Hepatocyte (in vitro differentiated cells): ENCODE data around the gene NCOR1. TPM values are rescaled to one million over a fixed set of nuclear protein-coding genes. Genes with fewer than 3 reads are reported as not detected.

Experiments used
- DNase-seq: peaks from one replicate; pipeline ENCODE4 v3.0.0-alpha.2; 2016; ENCODE audit warnings: low spot score
- H2AFZ ChIP-seq: fragments of 200-600 bp; sonication (generic); 2 replicates; pipeline ENCODE4 v1.6.0; 2016; ENCODE audit warnings: antibody characterized with exemption, mild to moderate bottlenecking
- H3K27ac ChIP-seq: fragments of 200-600 bp; sonication (generic); 2 replicates; pipeline ENCODE4 v1.5.1; 2016; ENCODE audit warnings: mild to moderate bottlenecking
- H3K27me3 ChIP-seq: fragments of 200-600 bp; sonication (generic); 2 replicates; pipeline ENCODE4 v1.6.1; 2016
- H3K36me3 ChIP-seq: fragments of 200-600 bp; sonication (generic); replicated peaks from 2 replicates; pipeline ENCODE4 v1.5.1; 2016; ENCODE audit warnings: low read depth; ENCODE audit not compliant: insufficient read depth
- H3K4me1 ChIP-seq: fragments of 200-600 bp; sonication (generic); 2 replicates; pipeline ENCODE4 v1.5.1; 2016; ENCODE audit warnings: mild to moderate bottlenecking, moderate library complexity; ENCODE audit not compliant: insufficient read depth
- H3K4me2 ChIP-seq: fragments of 200-600 bp; sonication (generic); 2 replicates; pipeline ENCODE4 v1.6.0; 2016
- H3K4me3 ChIP-seq: fragments of 200-600 bp; sonication (generic); 2 replicates; pipeline ENCODE4 v1.5.1; 2016; ENCODE audit warnings: mild to moderate bottlenecking
- H3K79me2 ChIP-seq: fragments of 200-600 bp; sonication (generic); 2 replicates; pipeline ENCODE4 v1.6.0; 2017; ENCODE audit warnings: mild to moderate bottlenecking
- H3K9me2 ChIP-seq: fragments of 200-600 bp; sonication (generic); replicated peaks from 2 replicates; pipeline ENCODE4 v1.6.0; 2017; ENCODE audit warnings: mild to moderate bottlenecking; ENCODE audit not compliant: insufficient read depth
- H3K9me3 ChIP-seq: fragments of 200-600 bp; sonication (generic); 2 replicates; pipeline ENCODE4 v1.5.1; 2016; ENCODE audit warnings: low read depth, mild to moderate bottlenecking
- H4K20me1 ChIP-seq: fragments of 200-600 bp; sonication (generic); 2 replicates; pipeline ENCODE4 v1.6.0; 2016; ENCODE audit warnings: mild to moderate bottlenecking; ENCODE audit not compliant: insufficient read depth, poor library complexity, severe bottlenecking
- EZH2 ChIP-seq: fragments of 200-600 bp; sonication (generic); IDR thresholded peaks from 2 replicates; pipeline ENCODE4 v1.6.1; 2016; ENCODE audit warnings: antibody characterized with exemption, mild to moderate bottlenecking, borderline replicate concordance
- EZH2phosphoT487 ChIP-seq: fragments of 200-600 bp; sonication (generic); IDR thresholded peaks from one replicate; pipeline ENCODE4 v1.6.1; 2018; ENCODE audit warnings: antibody characterized with exemption, mild to moderate bottlenecking, low read depth, moderate library complexity; ENCODE audit not compliant: unreplicated experiment, severe bottlenecking
- WGBS: methylation state at CpG from one replicate; pipeline ENCODE4 v1.1.6; 2016; ENCODE audit warnings: low lambda C conversion rate; ENCODE audit errors: missing lambda C conversion rate; 5-methylcytosine and 5-hydroxymethylcytosine counted together
- polyA plus RNA-seq: library from polyadenylated mRNA; unstranded; fragments of >200 nt; fragmentation: Nextera tagmentation; extraction: Ambion mirVana; gene quantifications from 2 replicates; pipeline ENCODE4 v1.2.1, GENCODE V29; 2016
- total RNA-seq: library from RNA; depleted of rRNA; stranded (reverse); fragments of >200 nt; gene quantifications from 2 replicates; pipeline ENCODE4 v1.2.3, GENCODE V29; 2014
- TF ChIP-seq, protein P1 (sequence below): fragments of 200-600 bp; sonication (generic); IDR thresholded peaks from 2 replicates; pipeline ENCODE4 v1.5.1; 2016; ENCODE audit warnings: antibody characterized with exemption, mild to moderate bottlenecking; ENCODE audit not compliant: poor library complexity

NCOR1 gene
- total and polyA plus RNA-seq, 2 experiments from 2014 or later = 73.7 to 117 TPM

GRCh38 chr17:16104189-16104588 lies 111.1 kb downstream of the NCOR1 start:
- 98% methylated on average over 4 of the region's 4 CpGs for WGBS
- Histone ChIP-seq H3K27me3 (no peaks in the 10 kb centered on the region), H3K9me2 (no peaks in the 10 kb centered on the region), H3K27ac (no peak overlapping the region), H3K36me3 (peaks cover 4% of the 10 kb centered on the region), H3K4me2 (no peak overlapping the region), H3K79me2 (peaks cover 27% of the 10 kb centered on the region), H3K4me3 (no peak overlapping the region), H3K9me3 (no peaks in the 10 kb centered on the region), H4K20me1 (no peaks in the 10 kb centered on the region), H2AFZ (no peak overlapping the region), H3K4me1 (peaks cover 4% of the 10 kb centered on the region)
- no peak for DNase-seq
- TF ChIP-seq, protein P1, sequence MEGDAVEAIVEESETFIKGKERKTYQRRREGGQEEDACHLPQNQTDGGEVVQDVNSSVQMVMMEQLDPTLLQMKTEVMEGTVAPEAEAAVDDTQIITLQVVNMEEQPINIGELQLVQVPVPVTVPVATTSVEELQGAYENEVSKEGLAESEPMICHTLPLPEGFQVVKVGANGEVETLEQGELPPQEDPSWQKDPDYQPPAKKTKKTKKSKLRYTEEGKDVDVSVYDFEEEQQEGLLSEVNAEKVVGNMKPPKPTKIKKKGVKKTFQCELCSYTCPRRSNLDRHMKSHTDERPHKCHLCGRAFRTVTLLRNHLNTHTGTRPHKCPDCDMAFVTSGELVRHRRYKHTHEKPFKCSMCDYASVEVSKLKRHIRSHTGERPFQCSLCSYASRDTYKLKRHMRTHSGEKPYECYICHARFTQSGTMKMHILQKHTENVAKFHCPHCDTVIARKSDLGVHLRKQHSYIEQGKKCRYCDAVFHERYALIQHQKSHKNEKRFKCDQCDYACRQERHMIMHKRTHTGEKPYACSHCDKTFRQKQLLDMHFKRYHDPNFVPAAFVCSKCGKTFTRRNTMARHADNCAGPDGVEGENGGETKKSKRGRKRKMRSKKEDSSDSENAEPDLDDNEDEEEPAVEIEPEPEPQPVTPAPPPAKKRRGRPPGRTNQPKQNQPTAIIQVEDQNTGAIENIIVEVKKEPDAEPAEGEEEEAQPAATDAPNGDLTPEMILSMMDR = no peak

DNA sequence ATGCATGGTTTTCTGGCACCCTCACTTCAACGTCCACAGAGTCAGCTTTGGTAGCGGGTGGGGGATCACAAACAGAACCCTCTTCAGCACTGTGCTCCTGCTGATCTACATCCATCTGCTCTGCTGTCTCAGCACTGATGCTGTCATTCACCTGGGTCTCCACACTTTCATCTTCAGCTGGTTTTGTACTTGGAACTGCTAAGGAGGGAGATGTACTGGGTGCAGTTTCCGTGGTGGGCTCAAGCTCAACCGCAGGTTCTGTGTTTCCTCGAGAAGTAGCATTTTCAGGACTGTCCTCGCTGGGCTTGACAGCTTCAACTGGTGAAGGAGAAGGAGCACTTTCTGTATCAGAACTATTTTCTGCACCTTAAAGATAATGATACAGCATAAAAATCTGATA lies 113.9 kb downstream of the NCOR1 start:
- no peaks in the 10 kb centered on the region for H3K9me3 ChIP-seq
- TF ChIP-seq, protein P1 = no peak
- no peak for TF ChIP-seq EZH2phosphoT487
- H3K9me2 ChIP-seq = no peaks in the 10 kb centered on the region
- H3K36me3 ChIP-seq = peaks cover 5% of the 10 kb centered on the region
- no peaks in the 10 kb centered on the region for H3K27me3 ChIP-seq
- H3K4me1 ChIP-seq = peaks cover 4% of the 10 kb centered on the region
- no peak overlapping the region for H2AFZ ChIP-seq
- H4K20me1 ChIP-seq = no peaks in the 10 kb centered on the region
- H3K79me2 ChIP-seq = peaks cover 27% of the 10 kb centered on the region
- H3K4me3 ChIP-seq = no peak overlapping the region
- H3K4me2 ChIP-seq = no peak overlapping the region
- no peak for DNase-seq
- H3K27ac ChIP-seq = no peak overlapping the region
- WGBS = 95% methylated on average over 6 of the region's 6 CpGs

DNA sequence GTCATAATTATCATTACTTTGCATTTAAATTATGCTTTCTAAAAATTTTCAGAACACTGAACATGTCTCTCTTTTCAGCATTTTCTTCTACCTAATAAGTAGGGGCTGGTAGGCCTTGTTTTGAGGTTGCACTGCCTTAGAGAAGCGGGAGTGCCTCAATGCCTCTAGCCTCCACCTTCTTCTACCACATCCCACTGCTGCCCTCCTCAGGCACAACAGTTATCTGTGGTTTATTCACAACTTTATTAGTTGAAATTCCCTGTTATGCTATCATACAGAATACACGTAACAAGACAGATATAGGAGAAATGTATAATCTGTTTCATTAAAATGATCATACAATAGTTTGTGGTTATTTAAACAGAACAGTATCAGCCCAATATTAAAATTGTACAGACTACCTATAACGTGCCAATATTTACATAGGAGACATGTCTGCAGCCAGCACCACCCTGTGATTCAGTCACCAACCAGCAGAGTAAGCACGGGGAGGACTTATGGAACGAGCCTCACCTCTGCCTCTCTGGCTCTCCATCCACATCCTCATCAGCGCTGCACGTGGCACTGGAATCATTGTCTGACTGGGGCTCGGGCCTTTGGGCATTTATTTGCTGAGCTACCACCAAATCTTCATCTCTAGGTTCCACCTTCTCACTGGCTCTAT lies 114.5 kb downstream of the NCOR1 start:
- TF ChIP-seq, protein P1 = no peak
- TF ChIP-seq EZH2phosphoT487 (no peak), EZH2 (no peak)
- no peaks in the 10 kb centered on the region for H4K20me1 ChIP-seq
- 98% methylated on average over 8 of the region's 8 CpGs for WGBS
- H2AFZ ChIP-seq = no peak overlapping the region
- H3K4me3 ChIP-seq = no peak overlapping the region
- H3K27me3 ChIP-seq = no peaks in the 10 kb centered on the region
- H3K9me3 ChIP-seq = no peaks in the 10 kb centered on the region
- H3K36me3 ChIP-seq = peaks cover 6% of the 10 kb centered on the region
- peaks cover 26% of the 10 kb centered on the region for H3K79me2 ChIP-seq
- DNase-seq = no peak
- H3K9me2 ChIP-seq = no peaks in the 10 kb centered on the region
- no peak overlapping the region for H3K27ac ChIP-seq
- H3K4me2 ChIP-seq = no peak overlapping the region
- H3K4me1 ChIP-seq = peaks cover 4% of the 10 kb centered on the region

GRCh38 chr17:16091773-16092172 lies 123.6 kb downstream of the NCOR1 start:
- TF ChIP-seq EZH2 = no peak
- no peak for TF ChIP-seq EZH2phosphoT487
- TF ChIP-seq, protein P1 = no peak
- no peak overlapping the region for H2AFZ ChIP-seq
- H3K27me3 ChIP-seq = no peaks in the 10 kb centered on the region
- H3K4me2 ChIP-seq = no peak overlapping the region
- no peak for DNase-seq
- H3K9me3 ChIP-seq = no peaks in the 10 kb centered on the region
- no peaks in the 10 kb centered on the region for H3K4me1 ChIP-seq
- 85% methylated on average over 4 of the region's 4 CpGs for WGBS
- no peaks in the 10 kb centered on the region for H3K9me2 ChIP-seq
- peaks cover 7% of the 10 kb centered on the region for H3K79me2 ChIP-seq
- peaks cover 5% of the 10 kb centered on the region for H3K36me3 ChIP-seq
- H3K4me3 ChIP-seq = no peak overlapping the region
- no peaks in the 10 kb centered on the region for H4K20me1 ChIP-seq
- H3K27ac ChIP-seq = no peak overlapping the region
